Pericardium fibroblast (primary cell): ENCODE measurements around the gene TRIM49C. TPM values are rescaled to one million over a fixed set of nuclear protein-coding genes. Genes with fewer than 3 reads are reported as not detected.

ENCODE experiments used
- total RNA-seq: library from RNA; depleted of rRNA; stranded (reverse); fragments of >200 nt; gene quantifications from 2 replicates; pipeline ENCODE4 v1.2.3, GENCODE V29; 2015

Gene TRIM49C, protein sequence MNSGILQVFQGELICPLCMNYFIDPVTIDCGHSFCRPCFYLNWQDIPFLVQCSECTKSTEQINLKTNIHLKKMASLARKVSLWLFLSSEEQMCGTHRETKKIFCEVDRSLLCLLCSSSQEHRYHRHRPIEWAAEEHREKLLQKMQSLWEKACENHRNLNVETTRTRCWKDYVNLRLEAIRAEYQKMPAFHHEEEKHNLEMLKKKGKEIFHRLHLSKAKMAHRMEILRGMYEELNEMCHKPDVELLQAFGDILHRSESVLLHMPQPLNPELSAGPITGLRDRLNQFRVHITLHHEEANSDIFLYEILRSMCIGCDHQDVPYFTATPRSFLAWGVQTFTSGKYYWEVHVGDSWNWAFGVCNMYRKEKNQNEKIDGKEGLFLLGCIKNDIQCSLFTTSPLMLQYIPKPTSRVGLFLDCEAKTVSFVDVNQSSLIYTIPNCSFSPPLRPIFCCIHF
- not detected in 2 replicates for total RNA-seq

GRCh38 chr11:90030806-90031205 lies at the start of gene TRIM49C:
Gene TRIM49C (plus strand): TSS chr11:90031106. CDS start chr11:90035212, 4,106 bp downstream.

DNA sequence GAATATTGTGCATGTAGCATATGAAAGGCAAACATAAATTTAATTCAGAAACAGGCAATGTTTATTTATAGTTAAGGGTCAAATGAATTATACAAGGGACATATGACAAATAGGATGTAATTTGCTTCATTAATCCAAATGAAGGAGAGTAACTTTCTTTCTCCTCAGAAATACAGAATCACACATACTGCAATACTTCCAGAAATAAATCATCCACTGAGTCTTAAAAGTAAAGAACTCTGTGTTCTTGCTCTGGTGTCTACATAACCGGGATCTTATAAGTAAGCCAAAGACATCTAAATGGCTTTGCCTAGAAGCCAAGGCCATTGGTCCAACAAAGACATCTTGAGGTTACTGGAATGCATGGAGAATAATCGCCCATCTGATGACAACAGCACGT lies 54.7 kb downstream of the TRIM49C start, which contains the start of gene UBTFL1:
Gene UBTFL1, plus strand, starts transcription at position 301 of the 400 bp plus-strand sequence. Its CDS starts 0 bp downstream, at position 301.

Other genes with a start within 250 kb of the TRIM49C start
- gene TRIM49, start 222.5 kb upstream of the TRIM49C start, total RNA-seq = not detected in 2 replicates
- gene TRIM64B, start 152.6 kb upstream of the TRIM49C start, total RNA-seq = not detected in 2 replicates
- not detected in 2 replicates for gene TRIM49D1, start 108.9 kb upstream of the TRIM49C start, total RNA-seq
- gene TRIM49D2, start 107.0 kb upstream of the TRIM49C start, total RNA-seq = not detected in 2 replicates
- not detected in 2 replicates for gene TRIM64, start 65.1 kb upstream of the TRIM49C start, total RNA-seq
- not detected in 2 replicates for gene UBTFL1, start 54.8 kb downstream of the TRIM49C start, total RNA-seq
- 2.7 and 4.1 TPM in 2 replicates for gene NAALAD2, start 103.6 kb downstream of the TRIM49C start, total RNA-seq
- gene CHORDC1, start 191.9 kb downstream of the TRIM49C start, total RNA-seq = 16.6 and 37.8 TPM in 2 replicates